K562 (cell line): ENCODE results near the gene PPARG. TPM values are rescaled to one million over a fixed set of nuclear protein-coding genes. Genes with fewer than 3 reads are reported as not detected.

ENCODE experiments used
- ATAC-seq: fragments of 200-7000 bp; cut with Tn5 transposase; 3 replicates; pipeline ENCODE4 v1.9.1; 2020; ENCODE audit warnings: moderate library complexity
- BruUV-seq: library from RNA; stranded (reverse); fragments of 400-500 nt; replicated peaks from 2 replicates; lab custom pipeline; 2021; lab: Mats Ljungman, UMichigan
- CTCF ChIA-PET: fragments of 300-600 bp; formaldehyde crosslinking; extraction: SDS; loops from one replicate; lab custom pipeline; 2021; ENCODE audit warnings: low intra/inter-chr PET ratio; lab: Yijun Ruan, JAX
- POLR2A ChIA-PET: fragments of 300-600, 350-650 bp; sonication (Branson Sonifier 250); formaldehyde crosslinking; extraction: SDS; loops from one replicate; lab custom pipeline; 2021; ENCODE audit warnings: antibody characterized with exemption, inconsistent platforms; lab: Yijun Ruan, JAX
- DNase-seq, 4 experiments: peaks; one replicate each; pipeline versions ENCODE4 v3.0.0 to v3.0.0-alpha.2; 2011 to 2018; ENCODE audit warnings: low spot score in 3 of 4, mixed read lengths in 3 of 4; ENCODE audit errors: extremely low read depth in 1 of 4
- FAIRE-seq: peaks from 2 replicates; lab custom pipeline; 2011; peaks lifted over from hg19 to GRCh38; lab: Jason Lieb, UNC
- H2AFZ ChIP-seq: 2 replicates; pipeline ENCODE4 v1.6.0; 2011; ENCODE audit warnings: low read depth, low read length, control low read depth, inconsistent platforms
- H3K27ac ChIP-seq: fragments of 200-600 bp; 3 replicates; pipeline ENCODE4 v1.8.0; 2011; ENCODE audit warnings: low read depth, mild to moderate bottlenecking, control low read depth, inconsistent platforms, low read length, moderate library complexity, mixed read lengths; ENCODE audit errors: extremely low read depth
- H3K27me3 ChIP-seq, 2 experiments: fragments of 300-600 bp in 1 of 2; 2 replicates in 1 of 2; 3 replicates in 1 of 2; pipeline versions ENCODE4 v1.6.0 to v1.8.0; 2011; ENCODE audit warnings: inconsistent platforms in 2 of 2, low read length in 2 of 2, mild to moderate bottlenecking in 1 of 2, mixed read lengths in 1 of 2, moderate library complexity in 1 of 2; ENCODE audit not compliant: control insufficient read depth in 2 of 2, insufficient read depth in 2 of 2
- H3K36me3 ChIP-seq: fragments of 300-600 bp; 3 replicates; pipeline ENCODE4 v1.8.0; 2011; ENCODE audit warnings: mild to moderate bottlenecking, low read length, inconsistent platforms; ENCODE audit not compliant: control insufficient read depth, insufficient read depth
- H3K4me1 ChIP-seq, 2 experiments: fragments of 200-600 bp in 1 of 2; replicated peaks in 1 of 2; 2 replicates in 1 of 2; 3 replicates in 1 of 2; pipeline versions ENCODE4 v1.5.1 to v1.8.0; 2011; ENCODE audit warnings: inconsistent platforms in 2 of 2, low read length in 2 of 2, mild to moderate bottlenecking in 1 of 2, mixed read lengths in 1 of 2, moderate library complexity in 1 of 2; ENCODE audit not compliant: control insufficient read depth in 2 of 2, insufficient read depth in 2 of 2
- H3K4me2 ChIP-seq: 2 replicates; pipeline ENCODE4 v1.6.1; 2011; ENCODE audit warnings: low read length, control low read depth, inconsistent platforms, mixed read lengths; ENCODE audit not compliant: insufficient read depth
- H3K4me3 ChIP-seq: fragments of 200-600 bp; sonication (generic), shearing (Covaris generic); 2 replicates; pipeline ENCODE4 v1.5.1; 2016; ENCODE audit warnings: control low read depth, inconsistent platforms
- H3K79me2 ChIP-seq: fragments of 200-600 bp; 3 replicates; pipeline ENCODE4 v1.8.0; 2011; ENCODE audit warnings: low read length, inconsistent platforms; ENCODE audit not compliant: control insufficient read depth, insufficient read depth
- H3K9ac ChIP-seq, 2 experiments: 2 replicates each; pipeline versions ENCODE4 v1.6.0 to v1.6.1; 2011; ENCODE audit warnings: low read depth in 2 of 2, low read length in 2 of 2, control low read depth in 1 of 2, inconsistent platforms in 1 of 2, mild to moderate bottlenecking in 1 of 2, mixed read lengths in 1 of 2; ENCODE audit not compliant: insufficient read depth in 1 of 2
- H3K9me1 ChIP-seq: one replicate; pipeline ENCODE4 v1.6.0; 2011; ENCODE audit warnings: inconsistent platforms, mild to moderate bottlenecking, low read length, moderate library complexity; ENCODE audit not compliant: control insufficient read depth, insufficient read depth
- H3K9me3 ChIP-seq: replicated peaks from 2 replicates; pipeline ENCODE4 v1.5.1; 2011; ENCODE audit warnings: low read depth, low read length, inconsistent platforms; ENCODE audit not compliant: control insufficient read depth, insufficient read depth
- H4K20me1 ChIP-seq: replicated peaks from 2 replicates; pipeline ENCODE4 v1.6.1; 2011; ENCODE audit warnings: low read length, inconsistent platforms, mixed read lengths; ENCODE audit not compliant: control insufficient read depth, insufficient read depth
- FOXK1 ChIP-seq: sonication (generic); formaldehyde crosslinking; IDR thresholded peaks from 2 replicates; pipeline ENCODE4 v1.8.0; 2022; ENCODE audit warnings: missing genetic modification reagents, mild to moderate bottlenecking, borderline replicate concordance
- GATA2 ChIP-seq: sonication (generic); formaldehyde crosslinking; IDR thresholded peaks from 2 replicates; pipeline ENCODE4 v1.4.0; 2020; ENCODE audit warnings: mild to moderate bottlenecking, missing genetic modification reagents
- HDAC3 ChIP-seq: fragments of 450-650 bp; IDR thresholded peaks from 2 replicates; pipeline ENCODE4 v1.6.1; 2018; ENCODE audit warnings: borderline replicate concordance, mild to moderate bottlenecking, moderate library complexity; ENCODE audit not compliant: partially characterized antibody
- ILF3 ChIP-seq: fragments of 450-650 bp; IDR thresholded peaks from 2 replicates; pipeline ENCODE4 v1.6.1; 2018; ENCODE audit warnings: antibody characterized with exemption, mild to moderate bottlenecking, moderate library complexity, borderline replicate concordance
- POLR2A ChIP-seq: fragments of 450-650 bp; conservative IDR thresholded peaks from 2 replicates; pipeline ENCODE4 v1.6.1; 2016
- POLR2H ChIP-seq: IDR thresholded peaks from 2 replicates; pipeline ENCODE4 v1.6.1; 2016; ENCODE audit warnings: missing genetic modification characterization, low read depth, mild to moderate bottlenecking, control low read depth, missing compliant biosample characterization, moderate library complexity
- POLR3A ChIP-seq: IDR thresholded peaks from 2 replicates; pipeline ENCODE4 v1.6.1; 2011; ENCODE audit warnings: borderline replicate concordance, mild to moderate bottlenecking, moderate library complexity; ENCODE audit not compliant: insufficient read length, insufficient read depth; ENCODE audit errors: extremely low read depth
- SMAD4 ChIP-seq: fragments of 250-450 bp; sonication (Bioruptor Pico); conservative IDR thresholded peaks from 2 replicates; pipeline ENCODE4 v1.8.0; 2021; ENCODE audit warnings: inconsistent platforms, mild to moderate bottlenecking, moderate library complexity
- SMARCA5 ChIP-seq: fragments of 450-650 bp; IDR thresholded peaks from 2 replicates; pipeline ENCODE4 v1.6.1; 2016
- TCF7 ChIP-seq: sonication (generic); IDR thresholded peaks from 2 replicates; pipeline ENCODE4 v1.6.1; 2016; ENCODE audit warnings: antibody characterized with exemption, borderline replicate concordance
- TOE1 ChIP-seq, 2 experiments: fragments of 450-650 bp in 1 of 2; sonication (generic) in 1 of 2; formaldehyde crosslinking in 1 of 2; IDR thresholded peaks; 2 replicates each; pipeline versions ENCODE4 v1.7.1 to v1.8.0; 2016 to 2022; ENCODE audit warnings: borderline replicate concordance in 2 of 2, mild to moderate bottlenecking in 2 of 2, antibody characterized with exemption in 1 of 2, inconsistent platforms in 1 of 2, low read depth in 1 of 2, missing genetic modification reagents in 1 of 2, moderate library complexity in 1 of 2
- ZNF140 ChIP-seq: fragments of 250-450 bp; sonication (Bioruptor Pico); IDR thresholded peaks from 2 replicates; pipeline ENCODE4 v1.8.0; 2021; ENCODE audit warnings: moderate library complexity, mild to moderate bottlenecking, inconsistent platforms
- ZNF583 ChIP-seq: fragments of 250-450 bp; sonication (Bioruptor Pico); IDR thresholded peaks from 2 replicates; pipeline ENCODE4 v1.4.0; 2020
- in situ Hi-C: fragments of 300-500 bp; cut with MboI; formaldehyde crosslinking; loops from 4 replicates; pipeline ENCODE4 v1.15.0; 2018; ENCODE audit warnings: inconsistent platforms, mixed read lengths
- intact Hi-C: fragments of 100-400 bp; cut with micrococcal nuclease; formaldehyde crosslinking; loops from 2 replicates; pipeline ENCODE4 v1.14.2; 2022
- polyA plus RNA-seq, 8 experiments: library from polyadenylated mRNA; depleted of rRNA in 4 of 8; stranded (reverse) in 5 of 8; unstranded in 3 of 8; fragments of >200 nt; fragmentation: Nextera tagmentation in 2 of 8; fragmentation: Illumina TruSeq in 1 of 8; extraction: Ambion mirVana in 2 of 8; extraction: Trizol in 1 of 8; gene quantifications; 2 replicates each; pipeline versions ENCODE4 v1.2.1 to v1.2.3, GENCODE V29; 2011 to 2014; ENCODE audit warnings: inconsistent platforms in 1 of 8, missing spikeins in 1 of 8
- total RNA-seq, 7 experiments: library from RNA; depleted of rRNA in 6 of 7; stranded (reverse); fragments of >200 nt in 6 of 7; fragmentation: Illumina TruSeq in 2 of 7; extraction: Trizol in 2 of 7; gene quantifications; 2 replicates each; pipeline versions ENCODE4 v1.2.1 to v1.2.3, GENCODE V29; 2011 to 2021; ENCODE audit warnings: low replicate concordance in 1 of 7
- TF ChIP-seq, protein P1 (sequence below): fragments of 250-450 bp; sonication (Bioruptor Pico); IDR thresholded peaks from 2 replicates; pipeline ENCODE4 v1.5.0; 2021
- TF ChIP-seq, protein P2 (sequence below): fragments of 450-650 bp; IDR thresholded peaks from 2 replicates; pipeline ENCODE4 v1.6.1; 2018; ENCODE audit not compliant: partially characterized antibody
- TF ChIP-seq, protein P3 (sequence below): fragments of 450-650 bp; IDR thresholded peaks from 2 replicates; pipeline ENCODE4 v1.6.1; 2016; ENCODE audit warnings: borderline replicate concordance

PPARG gene
- total and polyA plus RNA-seq, 9 of the 15 experiments (the other 6 are each of a cell fraction or from before 2014, with no cell fraction given), result not detected

DNA sequence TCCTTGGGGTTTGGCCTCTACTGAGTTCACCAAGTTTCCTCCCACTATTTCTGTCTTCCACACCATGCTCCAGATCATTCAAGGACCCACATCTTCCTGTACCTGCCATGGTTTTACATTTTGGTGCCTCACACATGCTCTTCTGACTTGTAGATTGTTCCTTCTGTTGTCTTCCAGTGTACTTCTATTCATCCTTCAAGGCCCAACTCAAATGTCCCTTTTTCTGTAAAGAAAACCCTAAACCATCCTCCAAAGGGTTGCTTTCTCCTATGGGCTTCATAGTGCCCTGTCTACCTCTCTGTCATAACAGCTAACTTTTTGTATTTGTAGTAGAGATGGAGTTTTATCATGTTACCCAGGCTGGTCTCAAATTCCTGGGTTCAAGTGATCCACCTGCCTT is 175.3 kb downstream of the PPARG start:
- H2AFZ ChIP-seq, result no peak overlapping the region
- no peaks in the 10 kb centered on the region for H4K20me1 ChIP-seq
- no peaks in the 10 kb centered on the region for H3K9me3 ChIP-seq
- H3K9me1 ChIP-seq, result no peaks in the 10 kb centered on the region
- 0 out of 5 replicates have a peak, but pooled peaks cover 0 to 3% of the 10 kb centered on the region in 2 experiments for H3K4me1 ChIP-seq
- H3K27ac ChIP-seq, result no peak overlapping the region
- no peak overlapping the region for H3K4me3 ChIP-seq
- POLR2A ChIA-PET, result interaction anchor here (0.5 kb wide), 2 partner anchors 294 to 626 kb away, joined by 3 read pairs; no protein-coding TSS in a partner anchor
- CTCF ChIA-PET, result no interaction called here
- no peaks in the 10 kb centered on the region for H3K79me2 ChIP-seq
- TF ChIP-seq POLR3A, result no peak
- TF ChIP-seq SMAD4 (CRISPR knock-in tag), result no peak
- no peak for TF ChIP-seq GATA2 (CRISPR knock-in tag)
- TF ChIP-seq HDAC3, result no peak
- no peak for TF ChIP-seq ILF3
- no peak for TF ChIP-seq TOE1 (IDR thresholded peaks at IDR 0.05; ENCODE audit: borderline replicate concordance)
- no peak for TF ChIP-seq TOE1 (CRISPR knock-in tag; IDR thresholded peaks at IDR 0.05; ENCODE audit: borderline replicate concordance, low read depth)
- no peak for TF ChIP-seq ZNF140 (CRISPR knock-in tag)
- TF ChIP-seq, protein P1, sequence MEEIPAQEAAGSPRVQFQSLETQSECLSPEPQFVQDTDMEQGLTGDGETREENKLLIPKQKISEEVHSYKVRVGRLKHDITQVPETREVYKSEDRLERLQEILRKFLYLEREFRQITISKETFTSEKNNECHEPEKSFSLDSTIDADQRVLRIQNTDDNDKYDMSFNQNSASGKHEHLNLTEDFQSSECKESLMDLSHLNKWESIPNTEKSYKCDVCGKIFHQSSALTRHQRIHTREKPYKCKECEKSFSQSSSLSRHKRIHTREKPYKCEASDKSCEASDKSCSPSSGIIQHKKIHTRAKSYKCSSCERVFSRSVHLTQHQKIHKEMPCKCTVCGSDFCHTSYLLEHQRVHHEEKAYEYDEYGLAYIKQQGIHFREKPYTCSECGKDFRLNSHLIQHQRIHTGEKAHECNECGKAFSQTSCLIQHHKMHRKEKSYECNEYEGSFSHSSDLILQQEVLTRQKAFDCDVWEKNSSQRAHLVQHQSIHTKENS (CRISPR knock-in tag), result no peak
- TF ChIP-seq POLR2H (tag), result no peak
- TF ChIP-seq ZNF583, result no peak
- no peak for TF ChIP-seq FOXK1 (CRISPR knock-in tag)
- no peak for TF ChIP-seq SMARCA5
- TF ChIP-seq, protein P2, sequence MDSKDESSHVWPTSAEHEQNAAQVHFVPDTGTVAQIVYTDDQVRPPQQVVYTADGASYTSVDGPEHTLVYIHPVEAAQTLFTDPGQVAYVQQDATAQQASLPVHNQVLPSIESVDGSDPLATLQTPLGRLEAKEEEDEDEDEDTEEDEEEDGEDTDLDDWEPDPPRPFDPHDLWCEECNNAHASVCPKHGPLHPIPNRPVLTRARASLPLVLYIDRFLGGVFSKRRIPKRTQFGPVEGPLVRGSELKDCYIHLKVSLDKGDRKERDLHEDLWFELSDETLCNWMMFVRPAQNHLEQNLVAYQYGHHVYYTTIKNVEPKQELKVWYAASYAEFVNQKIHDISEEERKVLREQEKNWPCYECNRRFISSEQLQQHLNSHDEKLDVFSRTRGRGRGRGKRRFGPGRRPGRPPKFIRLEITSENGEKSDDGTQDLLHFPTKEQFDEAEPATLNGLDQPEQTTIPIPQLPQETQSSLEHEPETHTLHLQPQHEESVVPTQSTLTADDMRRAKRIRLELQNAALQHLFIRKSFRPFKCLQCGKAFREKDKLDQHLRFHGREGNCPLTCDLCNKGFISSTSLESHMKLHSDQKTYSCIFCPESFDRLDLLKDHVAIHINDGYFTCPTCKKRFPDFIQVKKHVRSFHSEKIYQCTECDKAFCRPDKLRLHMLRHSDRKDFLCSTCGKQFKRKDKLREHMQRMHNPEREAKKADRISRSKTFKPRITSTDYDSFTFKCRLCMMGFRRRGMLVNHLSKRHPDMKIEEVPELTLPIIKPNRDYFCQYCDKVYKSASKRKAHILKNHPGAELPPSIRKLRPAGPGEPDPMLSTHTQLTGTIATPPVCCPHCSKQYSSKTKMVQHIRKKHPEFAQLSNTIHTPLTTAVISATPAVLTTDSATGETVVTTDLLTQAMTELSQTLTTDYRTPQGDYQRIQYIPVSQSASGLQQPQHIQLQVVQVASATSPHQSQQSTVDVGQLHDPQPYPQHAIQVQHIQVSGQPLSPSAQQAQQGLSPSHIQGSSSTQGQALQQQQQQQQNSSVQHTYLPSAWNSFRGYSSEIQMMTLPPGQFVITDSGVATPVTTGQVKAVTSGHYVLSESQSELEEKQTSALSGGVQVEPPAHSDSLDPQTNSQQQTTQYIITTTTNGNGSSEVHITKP, result no peak
- TF ChIP-seq TCF7, result no peak
- TF ChIP-seq, protein P3, sequence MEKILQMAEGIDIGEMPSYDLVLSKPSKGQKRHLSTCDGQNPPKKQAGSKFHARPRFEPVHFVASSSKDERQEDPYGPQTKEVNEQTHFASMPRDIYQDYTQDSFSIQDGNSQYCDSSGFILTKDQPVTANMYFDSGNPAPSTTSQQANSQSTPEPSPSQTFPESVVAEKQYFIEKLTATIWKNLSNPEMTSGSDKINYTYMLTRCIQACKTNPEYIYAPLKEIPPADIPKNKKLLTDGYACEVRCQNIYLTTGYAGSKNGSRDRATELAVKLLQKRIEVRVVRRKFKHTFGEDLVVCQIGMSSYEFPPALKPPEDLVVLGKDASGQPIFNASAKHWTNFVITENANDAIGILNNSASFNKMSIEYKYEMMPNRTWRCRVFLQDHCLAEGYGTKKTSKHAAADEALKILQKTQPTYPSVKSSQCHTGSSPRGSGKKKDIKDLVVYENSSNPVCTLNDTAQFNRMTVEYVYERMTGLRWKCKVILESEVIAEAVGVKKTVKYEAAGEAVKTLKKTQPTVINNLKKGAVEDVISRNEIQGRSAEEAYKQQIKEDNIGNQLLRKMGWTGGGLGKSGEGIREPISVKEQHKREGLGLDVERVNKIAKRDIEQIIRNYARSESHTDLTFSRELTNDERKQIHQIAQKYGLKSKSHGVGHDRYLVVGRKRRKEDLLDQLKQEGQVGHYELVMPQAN, result no peak
- TF ChIP-seq POLR2A, result no peak
- TF ChIP-seq, all 486 proteins: peak for 0
- in situ Hi-C loops (no loop called here), intact Hi-C loops (no loop called here)
- no peak for DNase-seq
- no peak overlapping the region for H3K4me2 ChIP-seq
- no TSS peak for BruUV-seq
- ATAC-seq, result no peak
- H3K27me3 ChIP-seq, result peaks cover 65 to 82% of the 10 kb centered on the region in 2 experiments
- H3K36me3 ChIP-seq, result no peaks in the 10 kb centered on the region
- FAIRE-seq, result no peak
- H3K9ac ChIP-seq, result no peak overlapping the region
